Common myeloid progenitor, CD34-positive (primary cell): ENCODE data around the gene PTPRE.

Source experiments
- CTCF ChIA-PET: fragments of 350-600 bp; sonication (Branson Sonifier 250); formaldehyde crosslinking; loops from one replicate; lab custom pipeline; 2021; ENCODE audit warnings: antibody characterized with exemption; lab: Charles Lee
- POLR2A ChIA-PET: fragments of 350-600 bp; sonication (Branson Sonifier 250); formaldehyde crosslinking; loops from one replicate; lab custom pipeline; 2021; ENCODE audit warnings: antibody characterized with exemption; lab: Charles Lee
- DNase-seq, 3 donors: peaks; one replicate each; pipeline versions ENCODE4 v3.0.0 to v3.0.0-alpha.2; 2013
- H3K27ac ChIP-seq, 2 experiments: 1 replicate in 1 of 2; 2 replicates in 1 of 2; pipeline ENCODE4 v1.7.0; 2013; ENCODE audit warnings: inconsistent platforms in 2 of 2, low read length in 2 of 2, mild to moderate bottlenecking in 2 of 2, low read depth in 1 of 2, moderate library complexity in 1 of 2; ENCODE audit not compliant: severe bottlenecking in 2 of 2, insufficient read depth in 1 of 2, poor library complexity in 1 of 2
- H3K27me3 ChIP-seq, 5 experiments: replicated peaks in 2 of 5; 1 replicate in 3 of 5; 2 replicates in 2 of 5; pipeline versions ENCODE4 v1.6.1 to v1.7.0; 2013; ENCODE audit warnings: low read length in 4 of 5, mild to moderate bottlenecking in 2 of 5, moderate library complexity in 2 of 5, inconsistent platforms in 1 of 5; ENCODE audit not compliant: insufficient read depth in 5 of 5, control insufficient read depth in 4 of 5
- H3K36me3 ChIP-seq, 4 experiments: 1 replicate in 2 of 4; 2 replicates in 2 of 4; pipeline versions ENCODE4 v1.6.1 to v1.7.0; 2013; ENCODE audit warnings: low read length in 3 of 4, control low read depth in 1 of 4, mild to moderate bottlenecking in 1 of 4; ENCODE audit not compliant: control insufficient read depth in 4 of 4, insufficient read depth in 4 of 4
- H3K4me1 ChIP-seq, 4 experiments: 1 replicate in 3 of 4; 2 replicates in 1 of 4; pipeline versions ENCODE4 v1.6.1 to v1.7.1; 2013; ENCODE audit warnings: low read length in 3 of 4, mild to moderate bottlenecking in 3 of 4, control low read depth in 1 of 4, inconsistent platforms in 1 of 4, moderate library complexity in 1 of 4; ENCODE audit not compliant: control insufficient read depth in 4 of 4, insufficient read depth in 4 of 4; ENCODE audit errors: control extremely low read depth in 1 of 4
- H3K4me3 ChIP-seq, 7 experiments: 1 replicate in 4 of 7; 2 replicates in 3 of 7; pipeline versions ENCODE4 v1.5.1 to v1.7.0; 2013; ENCODE audit warnings: mild to moderate bottlenecking in 7 of 7, low read length in 6 of 7, moderate library complexity in 6 of 7, inconsistent platforms in 2 of 7, low read depth in 2 of 7, control low read depth in 1 of 7; ENCODE audit not compliant: insufficient read depth in 4 of 7, control insufficient read depth in 1 of 7; ENCODE audit errors: extremely low read depth in 1 of 7
- H3K9me3 ChIP-seq, 5 experiments: 1 replicate in 4 of 5; 2 replicates in 1 of 5; pipeline versions ENCODE4 v1.6.1 to v1.7.1; 2013; ENCODE audit warnings: low read length in 4 of 5, mild to moderate bottlenecking in 2 of 5, inconsistent platforms in 1 of 5, low read depth in 1 of 5, moderate library complexity in 1 of 5; ENCODE audit not compliant: control insufficient read depth in 4 of 5, insufficient read depth in 2 of 5; ENCODE audit errors: control extremely low read depth in 1 of 5
- WGBS: methylation state at CpG from one replicate; pipeline ENCODE4 v1.1.5; 2013; ENCODE audit not compliant: insufficient coverage; 5-methylcytosine and 5-hydroxymethylcytosine counted together

Gene PTPRE

GRCh38 chr10:127871631-127872010 is 35.3 kb upstream of the PTPRE start:
- no peak for DNase-seq
- WGBS: 91% methylated on average over 6 of the region's 7 CpGs
- ChIA-PET POLR2A (no interaction called here), CTCF (interaction anchor here (1.0 kb wide), 1 partner anchor 140 kb away, joined by 4 read pairs; no protein-coding TSS in a partner anchor)
- peaks cover 0 to 17% (median 0%) of the 10 kb centered on the region in 5 experiments for H3K9me3 ChIP-seq
- no peaks in the 10 kb centered on the region for H3K4me1 ChIP-seq
- no peaks in the 10 kb centered on the region for H3K36me3 ChIP-seq
- H3K27ac ChIP-seq: no peak overlapping the region
- no peak overlapping the region for H3K4me3 ChIP-seq
- H3K27me3 ChIP-seq: no peaks in the 10 kb centered on the region

- ChIA-PET CTCF (interaction anchor here (1.0 to 1.1 kb wide), 2 partner anchors 37 to 139 kb away, joined by 3 to 4 read pairs; no protein-coding TSS in a partner anchor), POLR2A (no interaction called here)
- Histone ChIP-seq H3K9me3 (peaks cover 0 to 17% (median 0%) of the 10 kb centered on the region in 5 experiments), H3K27me3 (no peaks in the 10 kb centered on the region), H3K4me3 (no peak overlapping the region), H3K4me1 (no peaks in the 10 kb centered on the region), H3K36me3 (no peaks in the 10 kb centered on the region), H3K27ac (no peak overlapping the region)
- 94% methylated on average over 20 of the region's 23 CpGs for WGBS
- no peak for DNase-seq
Observed at GRCh38 chr10:127872011-127872761, 34.7 kb upstream of the PTPRE start.

GRCh38 chr10:127872871-127873600 is 33.9 kb upstream of the PTPRE start:
- Histone ChIP-seq H3K27me3 (no peaks in the 10 kb centered on the region), H3K4me3 (no peak overlapping the region), H3K27ac (no peak overlapping the region), H3K9me3 (peaks cover 0 to 14% (median 0%) of the 10 kb centered on the region in 5 experiments), H3K4me1 (no peaks in the 10 kb centered on the region), H3K36me3 (no peaks in the 10 kb centered on the region)
- CTCF ChIA-PET: interaction anchor here (1.0 to 1.1 kb wide), 2 partner anchors 38 to 138 kb away, joined by 3 to 4 read pairs; no protein-coding TSS in a partner anchor
- WGBS: 91% methylated on average over 8 of the region's 12 CpGs
- DNase-seq: no peak
- POLR2A ChIA-PET: no interaction called here

GRCh38 chr10:127873901-127874470 is 32.9 kb upstream of the PTPRE start:
- ChIA-PET POLR2A (no interaction called here), CTCF (interaction anchor here (1.0 kb wide), 1 partner anchor 17 kb away, joined by 3 read pairs; no protein-coding TSS in a partner anchor)
- 93% methylated on average over 9 of the region's 11 CpGs for WGBS
- Histone ChIP-seq H3K4me1 (peaks cover 0 to under 1% (median 0%) of the 10 kb centered on the region in 4 experiments), H3K36me3 (no peaks in the 10 kb centered on the region), H3K9me3 (peaks cover 0 to 9% (median 0%) of the 10 kb centered on the region in 5 experiments), H3K27me3 (no peaks in the 10 kb centered on the region), H3K4me3 (no peak overlapping the region), H3K27ac (no peak overlapping the region)
- no peak for DNase-seq

GRCh38 chr10:127874671-127875448 is 32.0 kb upstream of the PTPRE start:
- no peak overlapping the region for H3K27ac ChIP-seq
- peaks cover 0 to 9% (median under 1%) of the 10 kb centered on the region in 4 experiments for H3K4me1 ChIP-seq
- CTCF ChIA-PET: interaction anchor here (1.0 kb wide), 1 partner anchor 16 kb away, joined by 3 read pairs; no protein-coding TSS in a partner anchor
- POLR2A ChIA-PET: no interaction called here
- H3K9me3 ChIP-seq: peaks cover 0 to under 1% (median 0%) of the 10 kb centered on the region in 5 experiments
- H3K4me3 ChIP-seq: no peak overlapping the region
- no peaks in the 10 kb centered on the region for H3K36me3 ChIP-seq
- WGBS: 98% methylated on average over 7 of the region's 11 CpGs
- DNase-seq: no peak
- no peaks in the 10 kb centered on the region for H3K27me3 ChIP-seq

GRCh38 chr10:127875449-127875765 is 31.5 kb upstream of the PTPRE start:
- Histone ChIP-seq H3K4me1 (peaks cover 3 to 14% (median 5%) of the 10 kb centered on the region in 4 experiments), H3K36me3 (no peaks in the 10 kb centered on the region), H3K4me3 (no peak overlapping the region), H3K27ac (no peak overlapping the region), H3K9me3 (no peaks in the 10 kb centered on the region), H3K27me3 (no peaks in the 10 kb centered on the region)
- ChIA-PET CTCF (no interaction called here), POLR2A (no interaction called here)
- 99% methylated on average over 5 of the region's 6 CpGs for WGBS
- no peak for DNase-seq
